AG04450 (cell line): Measurements from ENCODE around the gene PIGX. TPM values are rescaled to one million over a fixed set of nuclear protein-coding genes. Genes with fewer than 3 reads are reported as not detected.
"Not testable (repeated sequence)": the region's sequence is repeated elsewhere in the genome, so short reads cannot be mapped to it uniquely, and the experiment has no call there.

Source experiments
- CTCF ChIA-PET: fragments of 300-600, 350-600 bp; formaldehyde crosslinking; extraction: SDS; loops from one replicate; lab custom pipeline; 2022; ENCODE audit warnings: antibody characterized with exemption, inconsistent platforms; lab: Charles Lee
- POLR2A ChIA-PET: fragments of 350-600 bp; formaldehyde crosslinking; extraction: SDS; loops from one replicate; lab custom pipeline; 2021; ENCODE audit warnings: antibody characterized with exemption, inconsistent platforms; lab: Yijun Ruan, JAX
- DNase-seq: peaks from one replicate; pipeline ENCODE4 v3.0.0-alpha.2; 2011; ENCODE audit warnings: low read depth, low spot score
- H3K27ac ChIP-seq: one replicate; pipeline ENCODE4 v1.5.1; 2012; ENCODE audit warnings: low read depth, low read length, control low read depth
- H3K27me3 ChIP-seq: one replicate; pipeline ENCODE4 v1.6.0; 2012; ENCODE audit warnings: low read length; ENCODE audit not compliant: control insufficient read depth, insufficient read depth
- H3K4me3 ChIP-seq: 2 replicates; pipeline ENCODE4 v1.5.1; 2011; ENCODE audit warnings: mild to moderate bottlenecking, low read depth, low read length, control low read depth
- H3K9me3 ChIP-seq: 2 replicates; pipeline ENCODE4 v1.5.1; 2012; ENCODE audit warnings: low read length; ENCODE audit not compliant: control insufficient read depth, insufficient read depth
- CTCF ChIP-seq: IDR thresholded peaks from 2 replicates; pipeline ENCODE4 v1.5.1; 2011; ENCODE audit warnings: low read depth, low read length, control low read depth, inconsistent platforms
- polyA plus RNA-seq: library from polyadenylated mRNA; depleted of rRNA; stranded (reverse); fragments of >200 nt; gene quantifications from 2 replicates; pipeline ENCODE4 v1.2.3, GENCODE V29; 2011

PIGX gene
- polyA plus RNA-seq, 1 experiment, result 12.7 TPM

DNA sequence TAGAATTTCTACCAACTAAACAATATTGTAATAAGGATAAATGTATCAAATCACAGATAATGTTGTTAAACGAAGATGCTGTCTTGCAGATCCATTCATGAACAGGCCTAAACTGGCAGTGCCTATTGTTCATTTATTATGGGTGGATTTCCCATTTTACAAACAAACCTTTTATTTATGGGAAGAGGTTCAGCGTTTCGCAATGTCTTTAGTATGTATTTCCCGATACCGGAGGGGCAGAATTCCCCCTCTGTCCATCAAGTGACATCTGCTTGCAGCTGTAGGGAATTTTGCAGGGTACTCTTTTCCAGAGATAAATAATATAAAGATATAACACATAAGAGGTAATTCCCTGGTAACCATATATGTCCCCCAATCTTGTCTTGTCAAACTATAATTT is 5.8 kb upstream of the PIGX start:
- ChIA-PET POLR2A (no interaction called here), CTCF (interaction anchor here (2.2 kb wide), 1 partner anchor 21 kb away, joined by 5 read pairs; no protein-coding TSS in a partner anchor)
- Histone ChIP-seq H3K27ac (no peak overlapping the region), H3K27me3 (no peaks in the 10 kb centered on the region), H3K9me3 (no peaks in the 10 kb centered on the region), H3K4me3 (no peak overlapping the region)
- no peak for DNase-seq
- no peak for TF ChIP-seq CTCF

GRCh38 chr3:196706731-196707130 is 5.4 kb upstream of the PIGX start:
- H3K27ac ChIP-seq, result no peak overlapping the region
- ChIA-PET CTCF (interaction anchor here (2.2 kb wide), 1 partner anchor 22 kb away, joined by 5 read pairs; no protein-coding TSS in a partner anchor), POLR2A (no interaction called here)
- no peak for TF ChIP-seq CTCF
- H3K27me3 ChIP-seq, result no peaks in the 10 kb centered on the region
- H3K4me3 ChIP-seq, result no peak overlapping the region
- no peak for DNase-seq
- H3K9me3 ChIP-seq, result no peaks in the 10 kb centered on the region

DNA sequence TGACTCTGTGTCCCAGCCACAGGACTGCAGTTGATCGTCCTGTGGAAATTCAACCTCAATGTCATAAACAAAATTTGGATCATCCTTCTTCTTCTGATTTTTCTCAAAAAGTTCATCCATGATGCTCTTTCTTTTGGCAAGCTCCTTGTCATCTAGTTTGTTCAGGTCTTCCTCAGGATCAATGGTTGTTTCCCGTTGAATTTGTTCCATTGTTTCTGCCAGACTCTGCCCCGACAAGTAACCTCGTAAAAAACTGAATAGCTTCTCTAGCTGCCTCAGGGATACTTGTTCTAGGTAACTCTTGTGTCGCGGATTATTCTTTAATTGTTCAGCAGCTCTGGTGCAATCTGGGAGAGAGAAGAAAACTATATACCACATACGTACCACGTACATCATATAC is 4.6 kb upstream of the PIGX start:
- H3K27me3 ChIP-seq, result no peaks in the 10 kb centered on the region
- ChIA-PET CTCF (interaction anchor here (1.7 to 2.2 kb wide), 2 partner anchors 23 to 98 kb away, joined by 4 to 5 read pairs; no protein-coding TSS in a partner anchor), POLR2A (no interaction called here)
- DNase-seq, result no peak
- no peak for TF ChIP-seq CTCF
- no peak overlapping the region for H3K27ac ChIP-seq
- no peak overlapping the region for H3K4me3 ChIP-seq
- peaks cover 2% of the 10 kb centered on the region; the same call in 1 of the 2 replicates for H3K9me3 ChIP-seq

DNA sequence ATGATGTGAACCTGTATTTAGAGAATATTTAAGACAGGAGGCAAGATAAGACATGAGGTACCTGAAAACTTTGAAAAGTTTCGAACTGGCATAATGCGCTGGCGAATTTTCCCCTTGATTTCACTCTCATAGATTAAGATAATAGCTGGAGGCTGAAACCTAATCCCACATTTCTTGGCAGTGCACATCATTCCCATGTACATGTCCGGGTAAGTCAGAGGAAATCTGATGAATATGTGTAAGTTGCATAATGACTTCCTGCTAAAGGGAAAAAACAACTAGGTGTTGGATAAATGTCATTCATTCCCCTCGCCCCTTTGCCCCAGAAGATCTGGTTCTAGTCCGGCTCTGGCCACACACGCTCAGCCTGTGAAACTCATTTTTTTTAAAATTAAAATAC is 3.7 kb upstream of the PIGX start:
- ChIA-PET CTCF (interaction anchor here (1.7 kb wide), 1 partner anchor 99 kb away, joined by 4 read pairs; no protein-coding TSS in a partner anchor), POLR2A (no interaction called here)
- H3K27me3 ChIP-seq, result no peaks in the 10 kb centered on the region
- peaks cover 2% of the 10 kb centered on the region; the same call in 1 of the 2 replicates for H3K9me3 ChIP-seq
- no peak overlapping the region for H3K4me3 ChIP-seq
- no peak overlapping the region for H3K27ac ChIP-seq
- TF ChIP-seq CTCF, result no peak
- DNase-seq, result no peak

DNA sequence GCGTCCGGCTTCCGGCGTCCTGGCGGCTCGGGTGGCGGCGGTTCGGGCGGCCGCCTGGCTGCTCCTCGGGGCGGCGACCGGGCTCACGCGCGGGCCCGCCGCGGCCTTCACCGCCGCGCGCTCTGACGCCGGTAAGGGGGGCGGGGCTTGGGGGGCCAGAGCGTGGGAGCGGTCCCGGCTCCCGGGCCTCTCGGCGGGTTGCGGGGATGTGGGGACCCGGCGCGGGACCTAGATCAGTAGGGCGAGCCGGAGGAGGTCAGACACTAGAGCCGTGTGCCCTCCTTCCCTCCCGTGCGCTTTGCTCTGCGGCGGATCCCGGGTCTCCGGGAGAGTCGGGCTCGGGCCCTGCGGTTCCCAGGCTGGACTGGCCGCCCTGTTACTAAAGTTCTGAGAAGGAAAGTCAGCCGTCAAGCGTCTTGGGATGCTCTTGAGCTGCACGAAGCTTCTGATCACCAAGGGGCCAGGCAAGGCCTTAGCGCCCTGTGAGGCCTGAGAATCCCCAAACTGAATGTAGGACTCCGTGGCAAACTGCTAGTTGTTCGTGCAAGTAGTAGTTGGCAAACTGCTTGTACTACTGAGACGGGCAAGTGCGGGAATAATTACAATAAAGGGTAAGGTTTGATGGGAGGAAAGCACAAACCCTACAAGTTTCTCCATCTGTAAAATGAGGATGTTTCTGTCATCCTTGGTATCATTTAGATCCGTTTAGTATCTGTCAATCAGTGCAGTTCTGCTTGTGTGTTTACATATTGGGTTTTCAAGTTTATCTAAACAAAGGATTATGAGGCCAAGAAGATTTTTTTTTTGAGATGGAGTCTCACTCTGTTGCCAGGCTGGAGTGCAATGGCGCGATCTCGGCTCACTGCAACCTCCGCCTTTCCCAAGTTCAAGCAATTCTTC is 587 bp downstream of the PIGX start:
- TF ChIP-seq CTCF, result no peak
- Histone ChIP-seq H3K4me3 (peak overlapping the region; percentile 90), H3K27me3 (no peaks in the 10 kb centered on the region), H3K9me3 (peaks cover 2% of the 10 kb centered on the region; the same call in 1 of the 2 replicates), H3K27ac (peak overlapping the region; percentile 86)
- ChIA-PET CTCF (interaction anchor here (1.1 kb wide), 1 partner anchor 103 kb away, joined by 3 read pairs; no protein-coding TSS in a partner anchor), POLR2A (interaction anchor here (0.5 to 1.6 kb wide), 3 partner anchors 25 to 160 kb away, joined by 4 to 12 read pairs (median 10); partner anchors contain the start of gene PAK2)
- DNase-seq, result peak; percentile 10

- H3K27ac ChIP-seq, DNase-seq, H3K4me3 ChIP-seq, H3K27me3 ChIP-seq, H3K9me3 ChIP-seq, POLR2A ChIA-PET: not testable (repeated sequence)
- CTCF ChIA-PET, result interaction anchor here (1.2 kb wide), 1 partner anchor 23 kb away, joined by 3 read pairs; no protein-coding TSS in a partner anchor
Observed at GRCh38 chr3:196717162-196717561, 5.0 kb downstream of the PIGX start.
